Gastrocnemius medialis (tissue), 4 donors: ENCODE data around the gene HOXA3. TPM values are rescaled to one million over a fixed set of nuclear protein-coding genes. Genes with fewer than 3 reads are reported as not detected.

ENCODE experiments used
- ATAC-seq, 2 donors: fragments of 150-250 bp; one replicate each; pipeline ENCODE4 v1.9.1; 2016
- DNase-seq, 2 donors: peaks; one replicate each; pipeline ENCODE4 v3.0.0-alpha.2; 2019
- H3K27ac ChIP-seq, 4 donors: fragments of 200-600 bp; sonication (generic); 1 replicate in 1 of 4; 2 replicates in 3 of 4; pipeline ENCODE4 v1.5.1; 2016 to 2018; ENCODE audit warnings: mild to moderate bottlenecking in 2 of 4, moderate library complexity in 1 of 4
- H3K27me3 ChIP-seq, 3 donors: fragments of 200-600 bp; sonication (generic) in 2 of 3; 1 replicate in 1 of 3; 2 replicates in 2 of 3; pipeline versions ENCODE4 v1.5.1 to v1.6.0; 2016 to 2019; ENCODE audit warnings: mild to moderate bottlenecking in 1 of 3, moderate library complexity in 1 of 3
- H3K36me3 ChIP-seq, 2 donors: fragments of 200-600 bp; sonication (generic) in 1 of 2; one replicate each; pipeline ENCODE4 v1.5.1; 2017 to 2018
- H3K4me1 ChIP-seq, 2 donors: fragments of 200-600 bp; sonication (generic) in 1 of 2; one replicate each; pipeline ENCODE4 v1.5.1; 2016 to 2017; ENCODE audit warnings: mild to moderate bottlenecking in 2 of 2
- H3K4me3 ChIP-seq, 4 donors: fragments of 200-600 bp; sonication (generic) in 3 of 4; 1 replicate in 1 of 4; 2 replicates in 3 of 4; pipeline ENCODE4 v1.5.1; 2016 to 2019; ENCODE audit warnings: mild to moderate bottlenecking in 2 of 4
- H3K9me3 ChIP-seq, 3 donors: fragments of 200-600 bp; sonication (generic) in 2 of 3; 1 replicate in 1 of 3; 2 replicates in 2 of 3; pipeline ENCODE4 v1.5.1; 2016 to 2019
- CTCF ChIP-seq, 5 experiments: fragments of 450-650 bp in 3 of 5; fragments of 200-600 bp in 2 of 5; sonication (generic) in 2 of 5; IDR thresholded peaks in 4 of 5; conservative IDR thresholded peaks in 1 of 5; 1 replicate in 4 of 5; 2 replicates in 1 of 5; pipeline ENCODE4 v1.5.1; 2016 to 2019; ENCODE audit warnings: antibody characterized with exemption in 5 of 5, mild to moderate bottlenecking in 3 of 5, moderate library complexity in 3 of 5
- POLR2A ChIP-seq, 2 donors: fragments of 450-650 bp; IDR thresholded peaks; one replicate each; pipeline ENCODE4 v1.6.1; 2017; ENCODE audit warnings: antibody characterized with exemption in 2 of 2, mild to moderate bottlenecking in 2 of 2, moderate library complexity in 2 of 2
- in situ Hi-C, 4 donors: fragments of 200-750 bp; cut with MboI; loops; one replicate each; pipeline versions ENCODE4 v1.15.0 to v1.8.0; 2017; ENCODE audit warnings: low sequenced_read_pairs in 4 of 4
- intact Hi-C: fragments of 100-400 bp; cut with DNase I; formaldehyde crosslinking; loops from one replicate; pipeline ENCODE4 v1.15.1; 2023; ENCODE audit warnings: low total_unique reads
- total RNA-seq, 4 donors: library from RNA; depleted of rRNA; stranded (reverse); fragments of >200 nt; gene quantifications; one replicate each; pipeline versions ENCODE4 v1.1.0 to v1.2.3, GENCODE V29; 2016

Gene HOXA3
- total RNA-seq, 4 donors from 2014 or later = 0.53 to 6.2 (median 3.0) TPM

- Histone ChIP-seq H3K27me3 (no peaks in the 10 kb centered on the region), H3K36me3 (no peaks in the 10 kb centered on the region), H3K4me1 (peaks cover 21 to 56% of the 10 kb centered on the region in 2 donors), H3K4me3 (peak overlapping the region; percentile 62 to 88 (median 77)), H3K9me3 (no peaks in the 10 kb centered on the region), H3K27ac (peak overlapping the region; percentile 90 to 99 (median 95))
- intact Hi-C loops = loop anchor here (10.0 kb wide), 1 partner anchor 1499 kb away; no protein-coding TSS in a partner anchor
- DNase-seq = peak; percentile 5 to 50
- in situ Hi-C loops = loop anchor here in 2 of 4 donors (10.0 to 25.0 kb wide), 2 partner anchors 961 to 1319 kb away; partner anchors contain the start of genes CBX3 (in 1 of the 2) and HNRNPA2B1 (in 1 of the 2)
- no peak for TF ChIP-seq POLR2A (IDR thresholded peaks at IDR 0.05)
- TF ChIP-seq CTCF (IDR thresholded peaks at IDR 0.05 in 4 of 5, conservative IDR thresholded peaks at IDR 0.05 in 1 of 5) = no peak
- peak; percentile 13 to 21 for ATAC-seq
Measured at GRCh38 chr7:27173511-27173955, 21.1 kb upstream of the HOXA3 start.

GRCh38 chr7:27172823-27173510 is 20.6 kb upstream of the HOXA3 start:
- TF ChIP-seq CTCF (IDR thresholded peaks at IDR 0.05 in 4 of 5, conservative IDR thresholded peaks at IDR 0.05 in 1 of 5) = no peak
- TF ChIP-seq POLR2A (IDR thresholded peaks at IDR 0.05) = peak; percentile 24
- intact Hi-C loops = loop anchor here (10.0 kb wide), 1 partner anchor 1498 kb away; no protein-coding TSS in a partner anchor
- no peaks in the 10 kb centered on the region for H3K9me3 ChIP-seq
- in situ Hi-C loops = loop anchor here in 2 of 4 donors (10.0 to 25.0 kb wide), 2 partner anchors 961 to 1318 kb away; partner anchors contain the start of genes CBX3 (in 1 of the 2) and HNRNPA2B1 (in 1 of the 2)
- peak overlapping the region; percentile 90 to 99 (median 95) for H3K27ac ChIP-seq
- H3K27me3 ChIP-seq = no peaks in the 10 kb centered on the region
- peaks cover 16 to 53% of the 10 kb centered on the region in 2 donors for H3K4me1 ChIP-seq
- ATAC-seq (peak in 1 of 2 donors; percentile 7), DNase-seq (peak; percentile 40 to 73)
- peak overlapping the region; percentile 62 to 88 (median 77) for H3K4me3 ChIP-seq
- H3K36me3 ChIP-seq = no peaks in the 10 kb centered on the region

DNA sequence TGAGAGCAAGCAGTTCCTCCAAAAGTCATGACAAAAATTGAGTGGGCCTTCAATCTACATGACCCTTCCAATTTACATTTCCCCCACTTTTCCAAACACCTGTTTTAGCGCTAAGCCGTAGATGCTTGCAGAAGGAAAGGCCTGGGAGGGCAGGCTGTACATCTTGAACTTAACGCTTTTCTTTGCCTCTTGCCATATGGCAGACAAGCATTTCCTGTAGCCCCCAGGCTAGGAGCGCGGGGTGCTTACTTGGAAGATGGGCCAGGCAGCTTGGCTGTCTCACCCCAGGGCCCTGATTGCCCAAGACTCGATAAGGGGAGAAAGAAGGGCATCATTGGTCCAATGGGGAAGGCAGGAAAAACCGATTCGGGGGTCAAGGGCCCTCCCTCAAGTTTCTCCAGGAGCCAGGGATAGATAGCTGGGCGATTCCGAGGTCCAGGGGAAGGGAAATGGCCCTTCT is 20.0 kb upstream of the HOXA3 start:
- Histone ChIP-seq H3K9me3 (no peaks in the 10 kb centered on the region), H3K27me3 (no peaks in the 10 kb centered on the region), H3K4me1 (peaks cover 12 to 53% of the 10 kb centered on the region in 2 donors), H3K36me3 (no peaks in the 10 kb centered on the region), H3K27ac (peak overlapping the region; percentile 90 to 99 (median 95)), H3K4me3 (peak overlapping the region; percentile 62 to 88 (median 77))
- intact Hi-C loops (loop anchor here (10.0 kb wide), 1 partner anchor 1498 kb away; no protein-coding TSS in a partner anchor), in situ Hi-C loops (loop anchor here in 2 of 4 donors (10.0 to 25.0 kb wide), 2 partner anchors 960 to 1318 kb away; partner anchors contain the start of genes CBX3 (in 1 of the 2) and HNRNPA2B1 (in 1 of the 2))
- ATAC-seq (no peak), DNase-seq (peak; percentile 1 to 33)
- TF ChIP-seq CTCF (IDR thresholded peaks at IDR 0.05 in 4 of 5, conservative IDR thresholded peaks at IDR 0.05 in 1 of 5) = no peak
- TF ChIP-seq POLR2A (IDR thresholded peaks at IDR 0.05) = no peak

DNA sequence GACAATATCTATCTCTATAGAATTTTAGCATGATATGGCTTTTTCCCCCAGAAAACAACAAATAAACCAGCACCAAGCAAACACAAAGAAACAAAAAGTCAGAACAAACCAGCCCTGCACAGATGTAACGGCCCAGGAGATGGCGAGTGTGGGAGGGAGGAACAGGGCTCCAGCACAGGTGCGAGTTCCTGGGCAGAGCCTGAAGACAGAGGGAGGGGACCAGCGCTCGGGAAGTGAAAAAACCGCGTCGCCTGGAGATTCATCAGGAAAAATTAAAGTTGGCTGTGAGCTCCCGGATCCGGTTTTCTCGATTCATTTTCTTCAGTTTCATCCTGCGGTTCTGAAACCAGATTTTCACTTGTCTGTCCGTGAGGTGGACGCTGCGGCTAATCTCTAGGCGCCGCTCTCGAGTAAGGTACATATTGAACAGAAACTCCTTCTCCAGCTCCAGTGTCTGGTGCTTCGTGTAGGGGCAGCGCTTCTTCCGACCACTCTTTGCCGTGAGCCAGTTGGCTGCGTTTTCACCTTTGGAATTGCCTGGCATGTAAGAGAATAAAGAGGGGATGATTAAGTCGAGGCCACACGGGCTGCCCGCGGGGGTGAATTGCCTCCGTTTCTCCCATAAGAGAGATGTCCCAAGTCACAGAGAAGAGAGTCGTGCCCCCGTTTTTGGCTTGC is 19.4 kb upstream of the HOXA3 start:
- ATAC-seq (no peak), DNase-seq (peak; percentile 23 to 46)
- Histone ChIP-seq H3K4me1 (peaks cover 9 to 55% of the 10 kb centered on the region in 2 donors), H3K4me3 (peak overlapping the region; percentile 62 to 88 (median 77)), H3K27me3 (no peaks in the 10 kb centered on the region), H3K27ac (peak overlapping the region; percentile 90 to 99 (median 95)), H3K9me3 (no peaks in the 10 kb centered on the region), H3K36me3 (no peaks in the 10 kb centered on the region)
- intact Hi-C loops (loop anchor here (10.0 kb wide), 1 partner anchor 1497 kb away; no protein-coding TSS in a partner anchor), in situ Hi-C loops (loop anchor here in 2 of 4 donors (10.0 to 25.0 kb wide), 2 partner anchors 959 to 1317 kb away; partner anchors contain the start of genes CBX3 (in 1 of the 2) and HNRNPA2B1 (in 1 of the 2))
- peak; percentile 32 to 58 for TF ChIP-seq POLR2A (IDR thresholded peaks at IDR 0.05)
- TF ChIP-seq CTCF (IDR thresholded peaks at IDR 0.05 in 4 of 5, conservative IDR thresholded peaks at IDR 0.05 in 1 of 5) = no peak
